HCT116 (cell line): Measurements from ENCODE around the gene GRAMD2A. TPM values are rescaled to one million over a fixed set of nuclear protein-coding genes. Genes with fewer than 3 reads are reported as not detected.

ENCODE experiments used
- ATAC-seq: fragments of 200-7000 bp; cut with Tn5 transposase; 2 replicates; pipeline ENCODE4 v1.9.1; 2020; ENCODE audit warnings: mild to moderate bottlenecking, moderate library complexity
- BruUV-seq: library from RNA; stranded (reverse); fragments of 400-500 nt; replicated peaks from 2 replicates; lab custom pipeline; 2021; lab: Mats Ljungman, UMichigan
- CTCF ChIA-PET: fragments of 300-600 bp; sonication (Branson Sonifier 250); formaldehyde crosslinking; loops from one replicate; lab custom pipeline; 2021; ENCODE audit warnings: antibody characterized with exemption; lab: Charles Lee
- POLR2A ChIA-PET: fragments of 300-600, 350-600 bp; sonication (Branson Sonifier 250); formaldehyde crosslinking; loops from one replicate; lab custom pipeline; 2021; ENCODE audit warnings: antibody characterized with exemption; lab: Charles Lee
- RAD21 ChIA-PET, 2 experiments: fragments of 300-600 bp; sonication (Branson Sonifier 250); formaldehyde crosslinking; loops; one replicate each; lab custom pipeline; 2023; ENCODE audit warnings: low total read pairs in 2 of 2; ENCODE audit not compliant: uncharacterized antibody in 2 of 2, unreplicated experiment in 2 of 2, low non-redundant PET in 1 of 2; lab: Charles Lee
- DNase-seq: peaks from one replicate; pipeline ENCODE4 v3.0.0-alpha.2; 2010; ENCODE audit warnings: low read depth, low spot score
- H2AFZ ChIP-seq: fragments of 200-600 bp; shearing (Covaris generic), sonication (generic); 2 replicates; pipeline ENCODE4 v1.6.1; 2017; ENCODE audit warnings: low read depth, mixed run types, mixed read lengths, antibody characterized with exemption, low read length; ENCODE audit not compliant: poor library complexity, severe bottlenecking
- H3K27ac ChIP-seq: 2 replicates; pipeline ENCODE4 v1.5.1; 2012; ENCODE audit warnings: low read depth, low read length
- H3K27me3 ChIP-seq: fragments of 200-600 bp; sonication (generic); 2 replicates; pipeline ENCODE4 v1.6.1; 2016; ENCODE audit warnings: mixed run types, low read length, mixed read lengths; ENCODE audit not compliant: insufficient read depth
- H3K36me3 ChIP-seq, 2 experiments: fragments of 200-500 bp in 1 of 2; fragments of 200-600 bp in 1 of 2; sonication (Bioruptor generic) in 1 of 2; sonication (generic) in 1 of 2; 2 replicates each; pipeline versions ENCODE4 v1.5.1 to v1.6.1; 2014 to 2016; ENCODE audit warnings: low read length in 2 of 2, inconsistent platforms in 1 of 2, mixed read lengths in 1 of 2, mixed run types in 1 of 2; ENCODE audit not compliant: insufficient read depth in 2 of 2, control insufficient read depth in 1 of 2
- H3K4me1 ChIP-seq, 2 experiments: fragments of 200-600 bp in 1 of 2; sonication (generic) in 1 of 2; 2 replicates each; pipeline versions ENCODE4 v1.5.1 to v1.6.1; 2012 to 2017; ENCODE audit warnings: low read length in 2 of 2, inconsistent platforms in 1 of 2, mild to moderate bottlenecking in 1 of 2, mixed read lengths in 1 of 2, mixed run types in 1 of 2, moderate library complexity in 1 of 2; ENCODE audit not compliant: insufficient read depth in 2 of 2, control insufficient read depth in 1 of 2
- H3K4me2 ChIP-seq: fragments of 200-600 bp; sonication (generic); 2 replicates; pipeline ENCODE4 v1.6.1; 2017; ENCODE audit warnings: mixed run types, low read length, mixed read lengths
- H3K4me3 ChIP-seq, 2 experiments: fragments of 200-600 bp in 1 of 2; sonication (generic) in 1 of 2; replicated peaks in 1 of 2; 2 replicates each; pipeline ENCODE4 v1.5.1; 2011 to 2016; ENCODE audit warnings: low read length in 2 of 2, control low read depth in 1 of 2, low read depth in 1 of 2, mild to moderate bottlenecking in 1 of 2, mixed read lengths in 1 of 2, mixed run types in 1 of 2
- H3K79me2 ChIP-seq: fragments of 200-600 bp; sonication (generic); 2 replicates; pipeline ENCODE4 v1.6.1; 2017; ENCODE audit warnings: mild to moderate bottlenecking, mixed run types, low read length, moderate library complexity, mixed read lengths; ENCODE audit not compliant: insufficient read depth
- H3K9ac ChIP-seq: fragments of 200-600 bp; sonication (generic); 2 replicates; pipeline ENCODE4 v1.6.1; 2016; ENCODE audit warnings: low read length, mixed read lengths
- H3K9me2 ChIP-seq: fragments of 200-600 bp; sonication (generic), shearing (Covaris generic); 2 replicates; pipeline ENCODE4 v1.6.1; 2017; ENCODE audit warnings: mixed run types, mild to moderate bottlenecking, moderate library complexity; ENCODE audit not compliant: insufficient read depth
- H3K9me3 ChIP-seq, 2 experiments: fragments of 200-500 bp in 1 of 2; fragments of 200-600 bp in 1 of 2; sonication (Bioruptor generic) in 1 of 2; sonication (generic) in 1 of 2; 2 replicates each; pipeline ENCODE4 v1.6.1; 2014 to 2017; ENCODE audit warnings: low read length in 2 of 2, mixed read lengths in 2 of 2, inconsistent platforms in 1 of 2, low read depth in 1 of 2, mild to moderate bottlenecking in 1 of 2, mixed run types in 1 of 2, moderate library complexity in 1 of 2; ENCODE audit not compliant: control insufficient read depth in 1 of 2, insufficient read depth in 1 of 2
- H4K20me1 ChIP-seq: fragments of 200-600 bp; sonication (generic), shearing (Covaris generic); 2 replicates; pipeline ENCODE4 v1.6.1; 2017; ENCODE audit warnings: mixed run types, mild to moderate bottlenecking, moderate library complexity; ENCODE audit not compliant: insufficient read depth
- CBX3 ChIP-seq: IDR thresholded peaks from 2 replicates; pipeline ENCODE4 v1.6.1; 2012; ENCODE audit warnings: low read depth
- CEBPB ChIP-seq: IDR thresholded peaks from 2 replicates; pipeline ENCODE4 v1.6.1; 2012; ENCODE audit warnings: low read depth
- EGR1 ChIP-seq: IDR thresholded peaks from 2 replicates; pipeline ENCODE4 v1.6.1; 2012; ENCODE audit warnings: low read depth
- EZH2 ChIP-seq: fragments of 200-600 bp; sonication (generic); IDR thresholded peaks from 2 replicates; pipeline ENCODE4 v1.6.1; 2017; ENCODE audit warnings: antibody characterized with exemption, mixed run types
- EZH2phosphoT487 ChIP-seq: fragments of 200-600 bp; IDR thresholded peaks from 2 replicates; pipeline ENCODE4 v1.6.1; 2018; ENCODE audit warnings: antibody characterized with exemption, borderline replicate concordance
- FOSL1 ChIP-seq: IDR thresholded peaks from 2 replicates; pipeline ENCODE4 v1.6.1; 2012; ENCODE audit warnings: low read depth
- JUND ChIP-seq: IDR thresholded peaks from 2 replicates; pipeline ENCODE4 v1.6.1; 2012
- POLR2A ChIP-seq: IDR thresholded peaks from 2 replicates; pipeline ENCODE4 v1.7.0; 2011; ENCODE audit warnings: borderline replicate concordance; ENCODE audit not compliant: insufficient read depth, insufficient read length; ENCODE audit errors: extremely low read depth
- SIN3A ChIP-seq: IDR thresholded peaks from 2 replicates; pipeline ENCODE4 v1.6.1; 2012; ENCODE audit warnings: low read depth
- SP1 ChIP-seq: IDR thresholded peaks from 2 replicates; pipeline ENCODE4 v1.6.1; 2012; ENCODE audit warnings: low read depth
- YY1 ChIP-seq: IDR thresholded peaks from 2 replicates; pipeline ENCODE4 v1.6.1; 2011; ENCODE audit warnings: low read length, low read depth, moderate library complexity, mild to moderate bottlenecking; ENCODE audit not compliant: insufficient replicate concordance; ENCODE audit errors: extremely low read depth
- intact Hi-C: fragments of 100-400 bp; cut with micrococcal nuclease; formaldehyde crosslinking; loops from 2 replicates; pipeline ENCODE4 v1.10.0; 2022
- total RNA-seq: library from RNA; stranded (reverse); gene quantifications from one replicate; pipeline ENCODE4 v1.2.1, GENCODE V29; 2021; ENCODE audit not compliant: unreplicated experiment
- TF ChIP-seq, protein P1 (sequence below): IDR thresholded peaks from 2 replicates; pipeline ENCODE4 v1.6.1; 2012; ENCODE audit warnings: low read depth

The GRAMD2A gene
- total RNA-seq, 1 experiment from 2014 or later: 8.0 TPM

DNA sequence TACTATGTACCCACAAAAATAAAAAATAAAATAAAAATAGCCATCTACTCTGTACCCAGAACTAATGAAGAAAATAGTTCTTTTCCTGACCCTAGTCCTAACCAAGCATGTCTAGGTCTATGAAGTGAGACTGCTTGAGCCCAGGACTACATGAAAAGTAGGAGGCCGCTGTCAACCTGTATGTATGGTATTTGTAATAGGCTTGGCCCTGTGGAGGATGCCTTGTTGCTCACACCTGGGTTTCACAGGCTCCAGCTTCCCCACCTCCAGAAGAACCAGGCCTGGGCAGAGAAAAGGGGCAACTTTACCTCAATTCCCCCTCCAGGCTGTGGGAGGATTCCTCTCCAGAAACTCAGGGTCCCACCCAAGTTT is 40.3 kb upstream of the GRAMD2A start:
- Histone ChIP-seq H3K4me3 (peak overlapping the region; percentile 11 to 52; a peak in 2 of 4 replicates), H3K9me3 (no peaks in the 10 kb centered on the region), H3K36me3 (peaks cover 10 to 18% of the 10 kb centered on the region in 2 experiments), H2AFZ (no peak overlapping the region), H3K27ac (peak overlapping the region; percentile 93), H3K9ac (peak overlapping the region; percentile 63), H3K9me2 (no peaks in the 10 kb centered on the region), H3K4me2 (peak overlapping the region; percentile 73), H3K4me1 (peaks cover 25 to 39% of the 10 kb centered on the region in 2 experiments), H3K79me2 (peaks cover 10% of the 10 kb centered on the region), H3K27me3 (no peaks in the 10 kb centered on the region), H4K20me1 (no peaks in the 10 kb centered on the region)
- no peak for DNase-seq
- peak; percentile 56 for ATAC-seq
- POLR2A ChIA-PET: interaction anchor here (2.0 to 4.9 kb wide), 2 partner anchors 11 to 38 kb away, joined by 4 to 48 read pairs; no protein-coding TSS in a partner anchor
- intact Hi-C loops: loop anchor here (10.0 kb wide), 1 partner anchor 237 kb away; the partner anchor contains the start of gene ARIH1
- CTCF ChIA-PET: interaction anchor here (0.8 to 2.4 kb wide), 2 partner anchors 11 to 38 kb away, joined by 3 to 6 read pairs; no protein-coding TSS in a partner anchor
- TF ChIP-seq CBX3: no peak
- TF ChIP-seq EGR1: no peak
- no peak for TF ChIP-seq SIN3A
- no peak for TF ChIP-seq EZH2
- no peak for TF ChIP-seq JUND
- TF ChIP-seq POLR2A: no peak
- no peak for TF ChIP-seq CEBPB
- TF ChIP-seq EZH2phosphoT487: no peak
- TF ChIP-seq YY1: no peak
- no peak for TF ChIP-seq SP1
- TF ChIP-seq FOSL1: no peak
- TF ChIP-seq, protein P1, sequence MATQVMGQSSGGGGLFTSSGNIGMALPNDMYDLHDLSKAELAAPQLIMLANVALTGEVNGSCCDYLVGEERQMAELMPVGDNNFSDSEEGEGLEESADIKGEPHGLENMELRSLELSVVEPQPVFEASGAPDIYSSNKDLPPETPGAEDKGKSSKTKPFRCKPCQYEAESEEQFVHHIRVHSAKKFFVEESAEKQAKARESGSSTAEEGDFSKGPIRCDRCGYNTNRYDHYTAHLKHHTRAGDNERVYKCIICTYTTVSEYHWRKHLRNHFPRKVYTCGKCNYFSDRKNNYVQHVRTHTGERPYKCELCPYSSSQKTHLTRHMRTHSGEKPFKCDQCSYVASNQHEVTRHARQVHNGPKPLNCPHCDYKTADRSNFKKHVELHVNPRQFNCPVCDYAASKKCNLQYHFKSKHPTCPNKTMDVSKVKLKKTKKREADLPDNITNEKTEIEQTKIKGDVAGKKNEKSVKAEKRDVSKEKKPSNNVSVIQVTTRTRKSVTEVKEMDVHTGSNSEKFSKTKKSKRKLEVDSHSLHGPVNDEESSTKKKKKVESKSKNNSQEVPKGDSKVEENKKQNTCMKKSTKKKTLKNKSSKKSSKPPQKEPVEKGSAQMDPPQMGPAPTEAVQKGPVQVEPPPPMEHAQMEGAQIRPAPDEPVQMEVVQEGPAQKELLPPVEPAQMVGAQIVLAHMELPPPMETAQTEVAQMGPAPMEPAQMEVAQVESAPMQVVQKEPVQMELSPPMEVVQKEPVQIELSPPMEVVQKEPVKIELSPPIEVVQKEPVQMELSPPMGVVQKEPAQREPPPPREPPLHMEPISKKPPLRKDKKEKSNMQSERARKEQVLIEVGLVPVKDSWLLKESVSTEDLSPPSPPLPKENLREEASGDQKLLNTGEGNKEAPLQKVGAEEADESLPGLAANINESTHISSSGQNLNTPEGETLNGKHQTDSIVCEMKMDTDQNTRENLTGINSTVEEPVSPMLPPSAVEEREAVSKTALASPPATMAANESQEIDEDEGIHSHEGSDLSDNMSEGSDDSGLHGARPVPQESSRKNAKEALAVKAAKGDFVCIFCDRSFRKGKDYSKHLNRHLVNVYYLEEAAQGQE: no peak
- BruUV-seq: TSS peak; percentile 66
- RAD21 ChIA-PET: no interaction called here
